Islet precursor cell (in vitro differentiated cells): ENCODE results near the gene MIGA1.

Experiments used
- DNase-seq: peaks from one replicate; pipeline ENCODE4 v3.0.0-alpha.2; 2018

MIGA1 gene

DNA sequence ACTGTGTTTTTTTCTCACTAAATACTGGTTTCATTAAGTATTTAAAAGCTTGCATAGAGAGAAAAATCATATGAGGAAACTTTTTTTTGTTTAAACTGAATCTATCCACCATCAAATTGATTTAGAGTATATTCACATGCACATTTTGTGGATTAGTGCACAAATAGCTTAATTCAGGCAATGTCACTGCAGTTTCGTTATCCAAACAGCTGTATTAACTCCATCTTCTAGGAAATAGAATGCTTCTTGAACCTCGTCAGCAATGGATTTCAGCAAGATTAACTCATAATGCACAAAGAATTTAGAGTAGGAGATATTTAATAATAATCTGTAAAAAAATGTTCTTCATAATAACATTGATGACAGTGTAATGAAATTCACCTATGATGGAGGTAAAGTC, 146.5 kb downstream of the MIGA1 start:
- no peak for DNase-seq

DNA sequence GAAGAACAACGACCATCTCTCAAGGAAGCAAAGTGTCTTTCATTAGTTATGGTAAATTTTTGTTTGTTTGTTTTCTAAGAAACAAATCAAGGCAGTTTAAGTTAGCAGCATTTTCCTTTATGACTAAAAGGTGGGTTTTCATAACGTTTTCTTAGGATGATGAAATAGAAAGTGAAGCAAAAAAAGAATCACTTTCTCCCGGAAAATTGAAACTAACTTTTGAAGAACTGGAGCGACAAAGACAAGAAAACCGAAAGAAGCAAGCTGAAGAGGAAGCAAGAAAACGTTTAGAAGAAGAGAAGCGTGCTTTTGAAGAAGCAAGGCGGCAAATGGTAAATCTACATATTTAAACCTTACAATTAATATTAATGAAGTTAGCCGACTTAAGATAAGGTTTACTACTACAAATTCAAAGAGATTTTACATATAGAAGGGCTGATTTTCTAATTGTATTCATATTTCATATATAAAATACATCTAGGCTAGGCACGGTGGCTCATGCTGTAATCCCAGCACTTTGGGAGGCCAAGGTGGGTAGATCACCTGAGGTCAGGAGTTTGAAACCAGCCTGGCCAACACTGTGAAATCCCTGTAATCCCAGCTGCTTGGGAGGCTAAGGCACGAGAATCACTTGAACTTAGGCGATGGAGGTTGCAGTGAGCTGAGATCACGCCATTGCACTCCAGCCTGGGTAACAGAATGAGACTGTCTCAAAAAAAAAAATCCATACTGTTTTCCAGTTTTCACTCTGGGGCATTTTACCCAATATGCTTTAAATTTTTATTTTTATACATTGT, 147.3 kb downstream of the MIGA1 start:
- no peak for DNase-seq

DNA sequence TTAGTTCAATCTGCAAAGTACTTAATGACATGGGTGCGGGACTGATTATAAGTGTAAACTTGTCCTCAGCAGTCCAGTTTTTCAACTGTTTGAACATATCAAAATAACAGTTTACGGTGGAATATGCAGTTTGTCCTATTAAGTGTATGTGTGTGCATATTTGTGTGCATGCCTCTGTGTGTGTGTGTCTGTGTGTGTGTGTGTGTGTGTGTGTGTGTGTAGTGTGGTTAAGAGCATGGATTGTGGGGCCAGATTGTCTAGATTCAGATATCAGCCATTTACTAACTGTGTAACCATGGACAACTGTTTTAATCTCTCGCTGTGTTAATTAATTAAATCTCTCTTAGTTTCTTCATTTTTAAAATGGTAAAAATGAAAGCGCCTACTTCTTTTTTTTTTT, 148.0 kb downstream of the MIGA1 start:
- no peak for DNase-seq
